HCT116 (cell line): ENCODE data around the gene PDE6A. TPM values are rescaled to one million over a fixed set of nuclear protein-coding genes. Genes with fewer than 3 reads are reported as not detected.

Experiments used
- ATAC-seq: fragments of 200-7000 bp; cut with Tn5 transposase; 2 replicates; pipeline ENCODE4 v1.9.1; 2020; ENCODE audit warnings: mild to moderate bottlenecking, moderate library complexity
- Bru-seq: library from RNA; stranded (reverse); fragments of 400-500 nt; gene quantifications from one replicate; lab custom pipeline; 2021; lab: Mats Ljungman, UMichigan
- BruChase-seq, 2 experiments: library from RNA; stranded (reverse); fragments of 400-500 nt; gene quantifications; one replicate each; lab custom pipeline; 2021; lab: Mats Ljungman, UMichigan
- BruUV-seq: library from RNA; stranded (reverse); fragments of 400-500 nt; replicated peaks from 2 replicates; lab custom pipeline; 2021; lab: Mats Ljungman, UMichigan
- CTCF ChIA-PET: fragments of 300-600 bp; sonication (Branson Sonifier 250); formaldehyde crosslinking; loops from one replicate; lab custom pipeline; 2021; ENCODE audit warnings: antibody characterized with exemption; lab: Charles Lee
- POLR2A ChIA-PET: fragments of 300-600, 350-600 bp; sonication (Branson Sonifier 250); formaldehyde crosslinking; loops from one replicate; lab custom pipeline; 2021; ENCODE audit warnings: antibody characterized with exemption; lab: Charles Lee
- RAD21 ChIA-PET, 2 experiments: fragments of 300-600 bp; sonication (Branson Sonifier 250); formaldehyde crosslinking; loops; one replicate each; lab custom pipeline; 2023; ENCODE audit warnings: low total read pairs in 2 of 2; ENCODE audit not compliant: uncharacterized antibody in 2 of 2, unreplicated experiment in 2 of 2, low non-redundant PET in 1 of 2; lab: Charles Lee
- DNase-seq: peaks from one replicate; pipeline ENCODE4 v3.0.0-alpha.2; 2010; ENCODE audit warnings: low read depth, low spot score
- H2AFZ ChIP-seq: fragments of 200-600 bp; shearing (Covaris generic), sonication (generic); 2 replicates; pipeline ENCODE4 v1.6.1; 2017; ENCODE audit warnings: low read depth, mixed run types, mixed read lengths, antibody characterized with exemption, low read length; ENCODE audit not compliant: poor library complexity, severe bottlenecking
- H3K27ac ChIP-seq: 2 replicates; pipeline ENCODE4 v1.5.1; 2012; ENCODE audit warnings: low read depth, low read length
- H3K27me3 ChIP-seq: fragments of 200-600 bp; sonication (generic); 2 replicates; pipeline ENCODE4 v1.6.1; 2016; ENCODE audit warnings: mixed run types, low read length, mixed read lengths; ENCODE audit not compliant: insufficient read depth
- H3K36me3 ChIP-seq, 2 experiments: fragments of 200-500 bp in 1 of 2; fragments of 200-600 bp in 1 of 2; sonication (Bioruptor generic) in 1 of 2; sonication (generic) in 1 of 2; 2 replicates each; pipeline versions ENCODE4 v1.5.1 to v1.6.1; 2014 to 2016; ENCODE audit warnings: low read length in 2 of 2, inconsistent platforms in 1 of 2, mixed read lengths in 1 of 2, mixed run types in 1 of 2; ENCODE audit not compliant: insufficient read depth in 2 of 2, control insufficient read depth in 1 of 2
- H3K4me1 ChIP-seq, 2 experiments: fragments of 200-600 bp in 1 of 2; sonication (generic) in 1 of 2; 2 replicates each; pipeline versions ENCODE4 v1.5.1 to v1.6.1; 2012 to 2017; ENCODE audit warnings: low read length in 2 of 2, inconsistent platforms in 1 of 2, mild to moderate bottlenecking in 1 of 2, mixed read lengths in 1 of 2, mixed run types in 1 of 2, moderate library complexity in 1 of 2; ENCODE audit not compliant: insufficient read depth in 2 of 2, control insufficient read depth in 1 of 2
- H3K4me2 ChIP-seq: fragments of 200-600 bp; sonication (generic); 2 replicates; pipeline ENCODE4 v1.6.1; 2017; ENCODE audit warnings: mixed run types, low read length, mixed read lengths
- H3K4me3 ChIP-seq, 2 experiments: fragments of 200-600 bp in 1 of 2; sonication (generic) in 1 of 2; replicated peaks in 1 of 2; 2 replicates each; pipeline ENCODE4 v1.5.1; 2011 to 2016; ENCODE audit warnings: low read length in 2 of 2, control low read depth in 1 of 2, low read depth in 1 of 2, mild to moderate bottlenecking in 1 of 2, mixed read lengths in 1 of 2, mixed run types in 1 of 2
- H3K79me2 ChIP-seq: fragments of 200-600 bp; sonication (generic); 2 replicates; pipeline ENCODE4 v1.6.1; 2017; ENCODE audit warnings: mild to moderate bottlenecking, mixed run types, low read length, moderate library complexity, mixed read lengths; ENCODE audit not compliant: insufficient read depth
- H3K9ac ChIP-seq: fragments of 200-600 bp; sonication (generic); 2 replicates; pipeline ENCODE4 v1.6.1; 2016; ENCODE audit warnings: low read length, mixed read lengths
- H3K9me2 ChIP-seq: fragments of 200-600 bp; sonication (generic), shearing (Covaris generic); 2 replicates; pipeline ENCODE4 v1.6.1; 2017; ENCODE audit warnings: mixed run types, mild to moderate bottlenecking, moderate library complexity; ENCODE audit not compliant: insufficient read depth
- H3K9me3 ChIP-seq, 2 experiments: fragments of 200-500 bp in 1 of 2; fragments of 200-600 bp in 1 of 2; sonication (Bioruptor generic) in 1 of 2; sonication (generic) in 1 of 2; 2 replicates each; pipeline ENCODE4 v1.6.1; 2014 to 2017; ENCODE audit warnings: low read length in 2 of 2, mixed read lengths in 2 of 2, inconsistent platforms in 1 of 2, low read depth in 1 of 2, mild to moderate bottlenecking in 1 of 2, mixed run types in 1 of 2, moderate library complexity in 1 of 2; ENCODE audit not compliant: control insufficient read depth in 1 of 2, insufficient read depth in 1 of 2
- H4K20me1 ChIP-seq: fragments of 200-600 bp; sonication (generic), shearing (Covaris generic); 2 replicates; pipeline ENCODE4 v1.6.1; 2017; ENCODE audit warnings: mixed run types, mild to moderate bottlenecking, moderate library complexity; ENCODE audit not compliant: insufficient read depth
- CBX3 ChIP-seq: IDR thresholded peaks from 2 replicates; pipeline ENCODE4 v1.6.1; 2012; ENCODE audit warnings: low read depth
- CEBPB ChIP-seq: IDR thresholded peaks from 2 replicates; pipeline ENCODE4 v1.6.1; 2012; ENCODE audit warnings: low read depth
- ELF1 ChIP-seq: IDR thresholded peaks from 2 replicates; pipeline ENCODE4 v1.6.1; 2012; ENCODE audit warnings: low read depth, borderline replicate concordance
- EZH2phosphoT487 ChIP-seq: fragments of 200-600 bp; IDR thresholded peaks from 2 replicates; pipeline ENCODE4 v1.6.1; 2018; ENCODE audit warnings: antibody characterized with exemption, borderline replicate concordance
- JUND ChIP-seq: IDR thresholded peaks from 2 replicates; pipeline ENCODE4 v1.6.1; 2012
- POLR2A ChIP-seq: IDR thresholded peaks from 2 replicates; pipeline ENCODE4 v1.7.0; 2011; ENCODE audit warnings: borderline replicate concordance; ENCODE audit not compliant: insufficient read depth, insufficient read length; ENCODE audit errors: extremely low read depth
- RAD21 ChIP-seq: IDR thresholded peaks from 2 replicates; pipeline ENCODE4 v1.6.1; 2012; ENCODE audit warnings: low read depth, mild to moderate bottlenecking
- SIN3A ChIP-seq: IDR thresholded peaks from 2 replicates; pipeline ENCODE4 v1.6.1; 2012; ENCODE audit warnings: low read depth
- SP1 ChIP-seq: IDR thresholded peaks from 2 replicates; pipeline ENCODE4 v1.6.1; 2012; ENCODE audit warnings: low read depth
- SRF ChIP-seq: IDR thresholded peaks from 2 replicates; pipeline ENCODE4 v1.6.1; 2012; ENCODE audit warnings: low read depth
- TCF7L2 ChIP-seq: IDR thresholded peaks from 2 replicates; pipeline ENCODE4 v1.7.0; 2011; ENCODE audit warnings: borderline replicate concordance, inconsistent platforms; ENCODE audit not compliant: insufficient read depth, insufficient read length; ENCODE audit errors: extremely low read depth
- YY1 ChIP-seq: IDR thresholded peaks from 2 replicates; pipeline ENCODE4 v1.6.1; 2011; ENCODE audit warnings: low read length, low read depth, moderate library complexity, mild to moderate bottlenecking; ENCODE audit not compliant: insufficient replicate concordance; ENCODE audit errors: extremely low read depth
- ZFX ChIP-seq: fragments of 450-650 bp; IDR thresholded peaks from 2 replicates; pipeline ENCODE4 v1.6.1; 2017
- ZNF274 ChIP-seq: fragments of 200-500 bp; sonication (Bioruptor generic); IDR thresholded peaks from 2 replicates; pipeline ENCODE4 v1.6.1; 2014; ENCODE audit warnings: mild to moderate bottlenecking, low read depth, low read length, inconsistent platforms
- intact Hi-C: fragments of 100-400 bp; cut with micrococcal nuclease; formaldehyde crosslinking; loops from 2 replicates; pipeline ENCODE4 v1.10.0; 2022
- long read RNA-seq: library from polyadenylated mRNA; unstranded; transcript quantifications from one replicate; pipeline ENCODE4 v2.0.0, GENCODE V29; 2021; ENCODE audit not compliant: unreplicated experiment
- polyA plus RNA-seq: library from polyadenylated mRNA; unstranded; fragments of >200 nt; gene quantifications from 2 replicates; pipeline ENCODE4 v1.2.1, GENCODE V29; 2012; ENCODE audit warnings: missing spikeins
- total RNA-seq: library from RNA; stranded (reverse); gene quantifications from one replicate; pipeline ENCODE4 v1.2.1, GENCODE V29; 2021; ENCODE audit not compliant: unreplicated experiment
- TF ChIP-seq, protein P1 (sequence below): IDR thresholded peaks from 2 replicates; pipeline ENCODE4 v1.6.1; 2012

PDE6A gene
- total RNA-seq (not detected), Bru-seq, nascent RNA (percentile 1 among the genes with signal in this experiment), BruChase-seq, experiment 1, labeled RNA remaining after a 6-hour chase (percentile 1 among the genes with signal in this experiment), BruChase-seq, experiment 2, labeled RNA remaining after a 2-hour chase (percentile 2 among the genes with signal in this experiment)
- polyA plus RNA-seq, result 0.01 TPM in 1 of 2 replicates, not detected in the other
- long read RNA-seq, result 0 reads

DNA sequence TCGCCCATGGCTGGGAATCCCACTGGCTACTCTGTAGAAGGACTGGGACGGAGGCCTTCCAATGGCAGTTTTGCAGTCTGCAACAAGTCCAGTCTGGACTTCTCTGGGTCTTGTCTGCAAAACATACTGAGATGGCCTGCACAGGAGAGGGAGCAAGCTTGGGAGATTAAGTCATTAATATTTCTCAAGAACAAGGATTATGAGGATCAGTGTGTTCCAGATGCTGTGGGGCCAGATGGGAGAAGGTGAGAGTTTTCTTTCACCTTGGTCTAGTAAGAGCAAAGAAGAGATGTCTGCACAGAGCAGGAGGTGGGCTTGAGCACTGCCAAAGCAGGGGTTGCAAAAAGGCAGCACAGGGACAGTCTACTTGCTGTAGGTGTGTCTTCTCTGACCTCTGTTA, at the start of gene PDE6A:
Gene PDE6A, minus strand, starts transcription at position 128 of the 400 bp plus-strand sequence. Its CDS starts 120 bp downstream, at position 8.
- ChIA-PET POLR2A (no interaction called here), CTCF (no interaction called here)
- DNase-seq, result no peak
- intact Hi-C loops, result no loop called here
- Histone ChIP-seq H4K20me1 (no peaks in the 10 kb centered on the region), H3K79me2 (no peaks in the 10 kb centered on the region), H3K4me3 (no peak within 1 kb of the TSS), H3K27me3 (no peaks in the 10 kb centered on the region), H3K9ac (no peak within 1 kb of the TSS), H3K4me1 (no peaks in the 10 kb centered on the region), H2AFZ (no peak within 1 kb of the TSS), H3K9me2 (no peaks in the 10 kb centered on the region)
- BruUV-seq, result no TSS peak
- no peak for TF ChIP-seq POLR2A
- TF ChIP-seq JUND, result no peak
- no peak for TF ChIP-seq TCF7L2
- TF ChIP-seq CBX3, result no peak
- no peak for TF ChIP-seq YY1
- no peak for TF ChIP-seq RAD21
- no peak for TF ChIP-seq ELF1
- TF ChIP-seq, protein P1, sequence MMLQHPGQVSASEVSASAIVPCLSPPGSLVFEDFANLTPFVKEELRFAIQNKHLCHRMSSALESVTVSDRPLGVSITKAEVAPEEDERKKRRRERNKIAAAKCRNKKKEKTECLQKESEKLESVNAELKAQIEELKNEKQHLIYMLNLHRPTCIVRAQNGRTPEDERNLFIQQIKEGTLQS, result no peak
- no peak for TF ChIP-seq SIN3A
- no peak for TF ChIP-seq ZNF274
- TF ChIP-seq ZFX, result no peak
- no peak for TF ChIP-seq CEBPB
- TF ChIP-seq SP1, result no peak
- no peak for TF ChIP-seq SRF
- TF ChIP-seq EZH2phosphoT487, result no peak
- TF ChIP-seq, all 23 proteins: peak for 0
- RAD21 ChIA-PET, result no interaction called here
- ATAC-seq, result no peak
- Histone ChIP-seq H3K36me3 (no peaks in the 10 kb centered on the region), H3K9me3 (no peaks in the 10 kb centered on the region), H3K27ac (no peak within 1 kb of the TSS), H3K4me2 (no peak within 1 kb of the TSS)
